ENCODE data around the gene PHLDB3. TPM values are rescaled to one million over a fixed set of nuclear protein-coding genes. Genes with fewer than 3 reads are reported as not detected.
A peak's percentile ranks its signal among the peaks of the same experiment; 100 is the strongest.

Gene PHLDB3
- total RNA-seq, 1 experiment from 2014 or later, result 36.7 TPM

GRCh38 chr19:43503501-43504425, 783 bp downstream of the PHLDB3 start:
- Histone ChIP-seq H3K27ac (peak overlapping the region; percentile 63), H3K9me3 (ENCODE audit: insufficient read depth, low read depth) (no peaks in the 10 kb centered on the region), H3F3A (ENCODE audit: insufficient read depth, low read depth) (peaks cover 24% of the 10 kb centered on the region; the same call in 1 of the 2 replicates), H2AFZ (peak overlapping the region; percentile 90), H3K4me1 (replicated peaks; ENCODE audit: insufficient read depth) (peaks cover 11% of the 10 kb centered on the region), H3K4me2 (peak overlapping the region; percentile 91), H3K27me3 (ENCODE audit: insufficient read depth, low read depth) (no peaks in the 10 kb centered on the region), H3K36me3 (ENCODE audit: low read depth) (no peaks in the 10 kb centered on the region; the same call in 1 of the 2 replicates), H3K79me2 (ENCODE audit: low read depth) (peaks cover 14% of the 10 kb centered on the region), H3K4me3 (peak overlapping the region; percentile 74), H4K20me1 (ENCODE audit: insufficient read depth) (no peaks in the 10 kb centered on the region), H3K9me2 (ENCODE audit: insufficient read depth) (no peaks in the 10 kb centered on the region)
- intact Hi-C loops (cut with micrococcal nuclease; ENCODE audit: unreplicated experiment), result loop anchor here (1.0 kb wide), 1 partner anchor 38 kb away; the partner anchor contains the start of gene LYPD3
- no peak for TF ChIP-seq CTCF (conservative IDR thresholded peaks at IDR 0.05)
- no peak for TF ChIP-seq EZH2 (IDR thresholded peaks at IDR 0.05; ENCODE audit: low read depth)
- no TSS peak for BruUV-seq (replicated peaks)
- peak; percentile 83 to 94 for DNase-seq
- CTCF ChIA-PET, result interaction anchor here (0.6 to 2.1 kb wide), 4 partner anchors 15 to 254 kb away, joined by 3 to 4 read pairs (median 4); partner anchors contain the start of gene ZNF575
- POLR2A ChIA-PET (ENCODE audit: unreplicated experiment), result interaction anchor here (0.6 to 0.7 kb wide), 4 partner anchors 23 to 159 kb away, joined by 3 to 4 read pairs (median 4); no protein-coding TSS in a partner anchor

DNA sequence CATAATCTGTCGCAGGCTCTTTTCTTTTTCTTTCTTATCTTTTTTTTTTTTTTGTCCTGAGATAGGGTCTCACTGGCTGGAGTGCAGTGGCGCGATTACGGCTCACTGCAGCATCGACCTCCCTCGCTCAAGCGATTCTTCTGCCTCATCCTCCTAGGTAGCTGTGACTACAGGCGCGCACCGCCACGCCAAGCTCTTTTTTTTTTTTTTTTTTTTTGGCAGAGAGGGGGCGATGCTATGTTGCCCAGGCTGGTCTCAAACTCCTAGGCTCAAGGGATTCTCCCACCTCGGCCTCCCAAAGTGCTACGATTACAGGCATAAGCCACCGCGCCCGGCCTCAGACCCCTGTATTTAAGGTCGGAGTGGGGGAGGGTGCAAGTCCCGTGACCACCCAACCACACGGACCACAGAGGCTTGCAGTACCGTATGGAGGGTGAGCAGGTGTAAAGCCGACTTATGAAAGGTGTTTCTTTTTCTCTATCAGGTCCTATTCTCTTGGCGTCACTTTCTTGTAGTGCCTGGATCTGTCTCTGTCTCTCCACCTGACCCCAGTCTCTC, 2.0 kb downstream of the PHLDB3 start:
- ChIA-PET POLR2A (ENCODE audit: unreplicated experiment) (interaction anchor here (0.6 kb wide), 1 partner anchor 15 kb away, joined by 7 read pairs; no protein-coding TSS in a partner anchor), CTCF (interaction anchor here (0.5 to 0.6 kb wide), 5 partner anchors 17 to 239 kb away, joined by 3 to 9 read pairs (median 4); no protein-coding TSS in a partner anchor)
- H3K79me2 ChIP-seq (ENCODE audit: low read depth), result peaks cover 14% of the 10 kb centered on the region
- H3K4me3 ChIP-seq, result no peak overlapping the region
- H3K36me3 ChIP-seq (ENCODE audit: low read depth), result no peaks in the 10 kb centered on the region; the same call in 1 of the 2 replicates
- H3K27ac ChIP-seq, result no peak overlapping the region
- DNase-seq, result no peak
- no TSS peak for BruUV-seq (replicated peaks)
- H3K27me3 ChIP-seq (ENCODE audit: insufficient read depth, low read depth), result no peaks in the 10 kb centered on the region
- H3K9me3 ChIP-seq (ENCODE audit: insufficient read depth, low read depth), result no peaks in the 10 kb centered on the region
- peak overlapping the region; percentile 91; the same call in 1 of the 2 replicates for H3K4me2 ChIP-seq
- no peak overlapping the region for H2AFZ ChIP-seq
- peaks cover 24% of the 10 kb centered on the region; the same call in 1 of the 2 replicates for H3F3A ChIP-seq (ENCODE audit: insufficient read depth, low read depth)
- intact Hi-C loops (cut with micrococcal nuclease; ENCODE audit: unreplicated experiment), result no loop called here
- H4K20me1 ChIP-seq (ENCODE audit: insufficient read depth), result no peaks in the 10 kb centered on the region
- H3K4me1 ChIP-seq (replicated peaks; ENCODE audit: insufficient read depth), result peaks cover 11% of the 10 kb centered on the region
- no peaks in the 10 kb centered on the region for H3K9me2 ChIP-seq (ENCODE audit: insufficient read depth)
- TF ChIP-seq CTCF (conservative IDR thresholded peaks at IDR 0.05) (no peak), EZH2 (IDR thresholded peaks at IDR 0.05; ENCODE audit: low read depth) (no peak)
